Bronchial epithelial cell (primary cell): ENCODE results near the gene SBNO2. TPM values are rescaled to one million over a fixed set of nuclear protein-coding genes. Genes with fewer than 3 reads are reported as not detected.

ENCODE experiments used
- DNase-seq: peaks from one replicate; pipeline ENCODE4 v3.0.0-alpha.2; 2010; ENCODE audit warnings: low read depth
- FAIRE-seq: peaks from 2 replicates; lab custom pipeline; 2011; peaks lifted over from hg19 to GRCh38; lab: Jason Lieb, UNC
- H3K27me3 ChIP-seq: 2 replicates; pipeline ENCODE4 v1.5.1; 2011; ENCODE audit warnings: low read length; ENCODE audit not compliant: control insufficient read depth, insufficient read depth
- H3K36me3 ChIP-seq: 2 replicates; pipeline ENCODE4 v1.5.1; 2011; ENCODE audit warnings: low read length; ENCODE audit not compliant: control insufficient read depth, insufficient read depth
- H3K4me3 ChIP-seq: 2 replicates; pipeline ENCODE4 v1.5.1; 2011; ENCODE audit warnings: mild to moderate bottlenecking, low read depth, low read length, control low read depth
- CTCF ChIP-seq: IDR thresholded peaks from 2 replicates; pipeline ENCODE4 v1.5.1; 2011; ENCODE audit warnings: mild to moderate bottlenecking, moderate library complexity, low read length, control low read depth, inconsistent platforms; ENCODE audit not compliant: insufficient read depth, severe bottlenecking
- total RNA-seq: library from RNA; depleted of rRNA; stranded (reverse); fragments of >200 nt; gene quantifications from 2 replicates; pipeline ENCODE4 v1.2.1, GENCODE V29; 2014

Gene SBNO2
- total RNA-seq, 1 donor from 2014 or later: 16.8 TPM

DNA sequence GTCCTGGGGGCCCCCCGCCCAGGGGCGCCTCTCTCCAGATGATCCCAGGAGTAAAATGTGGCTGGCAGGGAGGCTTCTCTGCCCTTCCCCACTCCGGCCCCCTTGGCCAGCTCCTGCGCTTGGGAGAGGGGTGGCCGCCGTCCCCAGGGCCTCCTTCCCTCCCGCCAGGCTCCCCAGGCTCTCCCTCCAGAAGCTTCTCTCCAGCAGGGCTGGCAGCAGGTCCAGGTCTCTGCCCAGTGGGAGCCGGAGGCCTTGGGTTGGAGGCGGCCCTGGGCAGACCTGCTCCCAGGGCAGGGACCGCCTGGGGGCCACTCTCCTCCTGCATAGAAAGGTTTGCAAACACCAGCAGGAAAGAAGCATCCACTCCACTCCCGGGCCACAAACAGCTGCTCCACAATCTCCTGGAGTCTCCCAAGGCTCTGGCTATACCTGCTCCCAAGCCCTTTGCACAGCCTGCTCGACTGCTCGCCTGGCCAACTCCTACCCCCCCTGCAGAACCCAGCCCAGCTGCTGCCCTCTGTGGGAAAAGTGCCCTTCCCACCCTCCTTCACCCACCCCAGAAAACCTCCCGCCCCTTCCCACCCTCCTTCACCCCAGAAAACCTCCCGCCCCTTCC lies 26.0 kb downstream of the SBNO2 start:
- H3K27me3 ChIP-seq: no peaks in the 10 kb centered on the region
- DNase-seq (no peak), FAIRE-seq (no peak)
- H3K36me3 ChIP-seq: peaks cover 41% of the 10 kb centered on the region
- no peak overlapping the region for H3K4me3 ChIP-seq
- TF ChIP-seq CTCF: no peak

DNA sequence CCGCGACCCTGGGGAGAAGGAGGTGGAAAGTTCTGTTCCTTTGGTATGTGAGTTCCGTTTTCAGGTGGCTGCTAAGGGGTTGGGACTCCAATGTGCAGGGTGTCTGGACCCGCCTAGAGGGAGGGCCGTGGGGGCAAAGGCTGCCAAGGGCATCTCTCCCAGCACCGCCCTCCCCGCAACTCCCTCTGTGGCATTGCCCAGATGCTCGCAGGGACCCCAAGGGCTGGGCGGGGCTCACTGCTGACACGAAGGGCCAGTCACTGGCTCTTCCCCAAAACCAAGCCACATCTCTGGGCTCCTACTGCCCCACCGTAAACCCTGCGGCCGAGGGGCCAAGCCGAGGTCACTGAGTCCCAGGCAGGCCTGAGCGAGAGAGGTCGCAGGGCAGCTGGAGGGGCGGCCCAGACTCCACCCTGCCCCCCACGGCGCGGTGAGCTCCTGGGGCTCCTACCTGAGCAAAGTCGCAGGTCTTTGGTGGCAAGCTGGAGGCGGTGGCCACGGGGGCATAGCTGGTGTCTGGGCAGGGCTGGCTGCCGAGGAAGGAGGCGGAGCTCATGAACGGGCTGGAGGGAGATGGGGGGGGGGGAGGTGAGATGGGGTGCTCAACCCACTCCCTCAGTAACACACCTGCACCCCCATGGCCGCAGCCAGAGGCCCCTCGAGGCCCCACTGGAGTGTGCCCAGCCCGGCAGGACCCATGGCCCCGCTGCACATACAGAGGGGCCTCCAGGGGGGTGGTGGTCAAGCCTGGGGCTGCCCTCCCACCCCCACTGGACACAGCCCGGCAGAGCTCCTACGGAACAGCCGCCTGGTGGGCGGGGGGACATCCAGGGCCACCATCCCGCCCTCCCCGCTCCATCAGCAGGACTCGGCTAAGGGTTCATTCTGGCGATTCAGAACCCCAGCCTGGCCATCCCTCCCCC lies 26.9 kb downstream of the SBNO2 start:
- no peak for DNase-seq
- TF ChIP-seq CTCF: no peak
- Histone ChIP-seq H3K27me3 (no peaks in the 10 kb centered on the region), H3K4me3 (no peak overlapping the region), H3K36me3 (peaks cover 41% of the 10 kb centered on the region)
- FAIRE-seq: no peak

DNA sequence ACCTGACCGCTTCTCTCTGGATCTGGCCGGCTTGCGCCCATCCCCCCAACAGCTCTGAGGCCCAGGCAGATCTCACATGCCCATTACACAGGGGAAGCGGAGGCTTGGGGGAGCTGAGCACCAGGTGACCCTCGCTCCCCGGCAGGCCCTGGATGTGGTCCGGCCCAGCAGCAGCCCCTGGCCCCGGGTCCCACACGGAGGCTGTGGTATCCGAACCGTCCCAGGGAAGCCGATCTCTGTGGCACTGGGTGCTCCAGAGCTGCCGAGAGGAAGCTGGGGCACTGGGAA lies 27.7 kb downstream of the SBNO2 start:
- FAIRE-seq: no peak
- no peak for DNase-seq
- Histone ChIP-seq H3K27me3 (no peaks in the 10 kb centered on the region), H3K4me3 (no peak overlapping the region), H3K36me3 (peaks cover 37% of the 10 kb centered on the region)
- no peak for TF ChIP-seq CTCF

GRCh38 chr19:1145635-1146411 lies 28.2 kb downstream of the SBNO2 start:
- no peaks in the 10 kb centered on the region for H3K27me3 ChIP-seq
- TF ChIP-seq CTCF: no peak
- no peak overlapping the region for H3K4me3 ChIP-seq
- no peak for DNase-seq
- H3K36me3 ChIP-seq: peaks cover 34% of the 10 kb centered on the region
- no peak for FAIRE-seq

DNA sequence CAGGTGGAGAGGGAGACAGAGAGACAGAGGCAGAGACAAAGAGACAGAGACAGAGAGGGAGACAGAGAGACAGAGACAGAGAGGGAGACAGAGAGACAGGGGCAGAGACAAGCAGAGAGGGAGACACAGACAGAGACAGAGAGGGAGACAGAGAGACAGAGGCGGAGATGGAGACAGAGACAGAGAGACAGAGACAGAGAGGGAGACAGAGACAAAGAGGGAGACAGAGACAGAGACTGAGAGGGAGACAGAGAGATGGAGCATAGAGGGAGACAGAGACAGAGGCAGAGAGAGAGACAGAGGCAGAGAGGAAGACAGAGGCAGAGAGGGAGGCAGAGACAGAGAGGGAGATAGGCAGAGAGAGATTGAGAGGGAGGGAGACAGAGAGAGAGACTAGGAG lies 29.3 kb downstream of the SBNO2 start:
- DNase-seq (no peak), FAIRE-seq (no peak)
- no peak for TF ChIP-seq CTCF
- Histone ChIP-seq H3K4me3 (no peak overlapping the region), H3K36me3 (peaks cover 31% of the 10 kb centered on the region), H3K27me3 (no peaks in the 10 kb centered on the region)
